Activated CD4-positive, alpha-beta T cell treated with anti-CD3 and anti-CD28 coated beads, Interleukin-2, amount 10 ng/mL, durations not matched to agents 7 days and 5 days (primary cell): Measurements from ENCODE around the gene UBE2G2. TPM values are rescaled to one million over a fixed set of nuclear protein-coding genes. Genes with fewer than 3 reads are reported as not detected.

ENCODE experiments used
- CTCF ChIA-PET: fragments of 350-600 bp; sonication (Branson Sonifier 250); formaldehyde crosslinking; loops from one replicate; lab custom pipeline; 2021; ENCODE audit warnings: antibody characterized with exemption; lab: Charles Lee
- POLR2A ChIA-PET: fragments of 350-600 bp; sonication (Branson Sonifier 250); formaldehyde crosslinking; loops from one replicate; lab custom pipeline; 2021; ENCODE audit warnings: antibody characterized with exemption; lab: Charles Lee
- DNase-seq: peaks from one replicate; pipeline ENCODE4 v3.0.0-alpha.2; 2020
- H3K27ac Mint-ChIP-seq: one replicate; pipeline ENCODE4 v1.8.0; 2021; ENCODE audit warnings: mild to moderate bottlenecking, moderate library complexity, mixed read lengths
- H3K27me3 Mint-ChIP-seq: one replicate; pipeline ENCODE4 v1.8.0; 2021; ENCODE audit warnings: mixed read lengths
- H3K36me3 Mint-ChIP-seq: one replicate; pipeline ENCODE4 v1.8.0; 2021; ENCODE audit warnings: low read depth, mixed read lengths
- H3K4me1 Mint-ChIP-seq: one replicate; pipeline ENCODE4 v1.8.0; 2021; ENCODE audit warnings: mixed read lengths
- H3K4me3 Mint-ChIP-seq: one replicate; pipeline ENCODE4 v1.8.0; 2021; ENCODE audit warnings: mild to moderate bottlenecking, moderate library complexity, mixed read lengths
- H3K9me3 Mint-ChIP-seq: one replicate; pipeline ENCODE4 v1.8.0; 2021; ENCODE audit warnings: mixed read lengths
- total RNA-seq, 2 experiments: library from RNA; stranded (reverse); gene quantifications; one replicate each; pipeline ENCODE4 v1.2.3, GENCODE V29; 2021

The UBE2G2 gene
- total RNA-seq, 2 experiments from 2014 or later: 95.8 to 103 TPM

- ChIA-PET CTCF (no interaction called here), POLR2A (no interaction called here)
- Mint-ChIP-seq H3K27me3 (peaks cover 3% of the 10 kb centered on the region), H3K4me3 (no peak overlapping the region), H3K4me1 (no peaks in the 10 kb centered on the region), H3K9me3 (no peaks in the 10 kb centered on the region), H3K36me3 (no peaks in the 10 kb centered on the region), H3K27ac (no peak overlapping the region)
- DNase-seq: no peak
Measured at GRCh38 chr21:44751799-44752636, 49.6 kb downstream of the UBE2G2 start.

GRCh38 chr21:44751186-44751798, 50.3 kb downstream of the UBE2G2 start:
- H3K4me1 Mint-ChIP-seq: no peaks in the 10 kb centered on the region
- no peaks in the 10 kb centered on the region for H3K9me3 Mint-ChIP-seq
- no peaks in the 10 kb centered on the region for H3K36me3 Mint-ChIP-seq
- H3K27me3 Mint-ChIP-seq: peaks cover 3% of the 10 kb centered on the region
- H3K27ac Mint-ChIP-seq: no peak overlapping the region
- ChIA-PET CTCF (no interaction called here), POLR2A (no interaction called here)
- no peak for DNase-seq
- no peak overlapping the region for H3K4me3 Mint-ChIP-seq

GRCh38 chr21:44750675-44751025, 51.0 kb downstream of the UBE2G2 start:
- CTCF ChIA-PET: no interaction called here
- Mint-ChIP-seq H3K4me3 (no peak overlapping the region), H3K27ac (no peak overlapping the region), H3K9me3 (no peaks in the 10 kb centered on the region), H3K27me3 (peaks cover 3% of the 10 kb centered on the region), H3K36me3 (no peaks in the 10 kb centered on the region), H3K4me1 (no peaks in the 10 kb centered on the region)
- DNase-seq: no peak
- POLR2A ChIA-PET: no interaction called here

DNA sequence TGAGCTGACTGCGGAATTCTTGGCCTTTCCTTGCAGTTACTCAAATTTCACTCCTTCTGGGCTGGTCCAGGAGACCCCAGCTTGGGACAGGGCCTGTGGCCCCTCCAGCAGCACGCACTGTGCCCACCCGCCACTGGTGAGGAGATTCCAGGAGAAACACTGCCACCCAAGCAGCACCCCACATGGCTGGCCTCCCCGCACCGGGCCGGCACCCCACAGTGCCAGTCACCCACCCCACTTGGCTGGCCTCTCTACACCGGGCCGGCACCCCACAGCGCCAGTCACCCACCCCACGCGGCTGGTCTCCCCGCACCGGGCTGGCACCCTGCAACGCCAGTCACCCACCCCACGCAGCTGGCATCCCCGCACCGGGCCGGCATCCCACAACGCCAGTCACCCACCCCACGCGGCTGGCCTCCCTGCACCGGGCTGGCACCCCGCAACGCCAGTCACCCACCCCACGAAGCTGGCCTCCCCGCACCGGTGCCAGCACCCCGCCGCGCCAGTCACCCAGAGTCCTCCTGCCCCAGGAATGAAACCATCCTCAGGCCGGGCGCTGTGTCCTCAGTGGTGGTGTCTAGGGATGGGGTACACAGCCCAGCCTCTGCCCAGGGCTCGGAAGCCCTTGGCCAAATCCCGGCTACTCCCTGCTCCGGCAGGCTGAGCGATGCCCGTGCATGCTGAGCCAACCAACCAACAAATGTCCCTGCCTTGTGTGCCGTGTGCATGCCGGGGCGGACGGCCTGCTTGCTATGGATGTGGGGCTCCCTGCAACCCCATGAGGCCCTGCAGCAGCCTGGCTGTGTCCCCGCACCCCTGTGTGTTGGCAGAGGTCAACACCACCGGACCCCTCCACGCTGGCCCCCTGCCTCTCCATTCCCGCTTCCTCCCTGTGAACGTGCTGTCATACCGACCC, 51.6 kb downstream of the UBE2G2 start:
- CTCF ChIA-PET: no interaction called here

GRCh38 chr21:44749116-44749758, 52.4 kb downstream of the UBE2G2 start:
- Mint-ChIP-seq H3K27me3 (peaks cover 4% of the 10 kb centered on the region), H3K36me3 (no peaks in the 10 kb centered on the region), H3K4me1 (no peaks in the 10 kb centered on the region), H3K27ac (no peak overlapping the region), H3K9me3 (no peaks in the 10 kb centered on the region), H3K4me3 (no peak overlapping the region)
- no peak for DNase-seq
- ChIA-PET POLR2A (no interaction called here), CTCF (no interaction called here)

More for the DNA sequence above, 51.6 kb downstream of the UBE2G2 start:
- Mint-ChIP-seq H3K4me1 (no peaks in the 10 kb centered on the region), H3K27ac (no peak overlapping the region), H3K27me3 (peaks cover 3% of the 10 kb centered on the region), H3K9me3 (no peaks in the 10 kb centered on the region), H3K36me3 (no peaks in the 10 kb centered on the region), H3K4me3 (no peak overlapping the region)
- POLR2A ChIA-PET: no interaction called here
- no peak for DNase-seq

DNA sequence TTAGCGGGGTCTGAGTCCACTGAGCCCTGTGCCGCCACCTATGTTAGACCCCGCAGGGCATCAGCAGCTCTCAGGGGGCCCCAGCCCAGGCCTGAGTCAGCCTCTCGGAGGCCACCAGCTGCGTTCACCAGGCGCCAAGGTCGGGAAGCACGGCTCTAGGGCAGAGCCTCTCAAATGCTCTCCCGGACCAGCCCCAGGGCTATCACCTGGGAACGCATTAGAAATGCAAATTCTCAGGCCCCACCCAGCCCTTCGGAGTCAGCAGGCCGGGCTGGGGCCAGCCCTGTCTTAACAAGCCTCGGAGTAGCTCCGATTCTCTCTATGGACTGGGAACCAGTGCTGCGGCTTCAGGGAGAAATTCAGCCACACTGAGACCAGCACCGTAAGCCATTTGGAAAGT, 53.0 kb downstream of the UBE2G2 start:
- no peak overlapping the region for H3K27ac Mint-ChIP-seq
- H3K36me3 Mint-ChIP-seq: no peaks in the 10 kb centered on the region
- CTCF ChIA-PET: no interaction called here

GRCh38 chr21:44742418-44743153, 59.0 kb downstream of the UBE2G2 start:
- CTCF ChIA-PET: interaction anchor here (0.6 to 1.2 kb wide), 6 partner anchors 17 to 255 kb away, joined by 3 to 5 read pairs (median 3); no protein-coding TSS in a partner anchor
- H3K9me3 Mint-ChIP-seq: peaks cover 7% of the 10 kb centered on the region
- DNase-seq: no peak
- no peak overlapping the region for H3K27ac Mint-ChIP-seq
- POLR2A ChIA-PET: no interaction called here
- no peaks in the 10 kb centered on the region for H3K36me3 Mint-ChIP-seq
- H3K27me3 Mint-ChIP-seq: peaks cover 8% of the 10 kb centered on the region
- H3K4me3 Mint-ChIP-seq: no peak overlapping the region
- H3K4me1 Mint-ChIP-seq: no peaks in the 10 kb centered on the region

More for the DNA sequence above, 53.0 kb downstream of the UBE2G2 start:
- Mint-ChIP-seq H3K9me3 (peaks cover under 1% of the 10 kb centered on the region), H3K27me3 (peaks cover 4% of the 10 kb centered on the region), H3K4me3 (no peak overlapping the region), H3K4me1 (no peaks in the 10 kb centered on the region)
- POLR2A ChIA-PET: no interaction called here
- DNase-seq: no peak

- Mint-ChIP-seq H3K4me1 (no peaks in the 10 kb centered on the region), H3K9me3 (peaks cover 7% of the 10 kb centered on the region), H3K27me3 (peaks cover 8% of the 10 kb centered on the region), H3K4me3 (no peak overlapping the region), H3K36me3 (no peaks in the 10 kb centered on the region), H3K27ac (no peak overlapping the region)
- POLR2A ChIA-PET: no interaction called here
- CTCF ChIA-PET: interaction anchor here (0.6 to 1.2 kb wide), 5 partner anchors 17 to 254 kb away, joined by 3 to 5 read pairs (median 3); no protein-coding TSS in a partner anchor
- no peak for DNase-seq
Measured at GRCh38 chr21:44741921-44742320, 59.7 kb downstream of the UBE2G2 start.

GRCh38 chr21:44740742-44741141, 60.9 kb downstream of the UBE2G2 start:
- CTCF ChIA-PET: interaction anchor here (0.6 kb wide), 1 partner anchor 188 kb away, joined by 3 read pairs; no protein-coding TSS in a partner anchor
- Mint-ChIP-seq H3K4me1 (no peaks in the 10 kb centered on the region), H3K27ac (no peak overlapping the region), H3K4me3 (no peak overlapping the region), H3K36me3 (no peaks in the 10 kb centered on the region), H3K9me3 (peaks cover 7% of the 10 kb centered on the region), H3K27me3 (peaks cover 8% of the 10 kb centered on the region)
- POLR2A ChIA-PET: no interaction called here
- no peak for DNase-seq

- peaks cover 7% of the 10 kb centered on the region for H3K9me3 Mint-ChIP-seq
- no peaks in the 10 kb centered on the region for H3K36me3 Mint-ChIP-seq
- no peak overlapping the region for H3K27ac Mint-ChIP-seq
- no peaks in the 10 kb centered on the region for H3K4me1 Mint-ChIP-seq
- DNase-seq: no peak
- H3K4me3 Mint-ChIP-seq: no peak overlapping the region
- peaks cover 7% of the 10 kb centered on the region for H3K27me3 Mint-ChIP-seq
- ChIA-PET POLR2A (interaction anchor here (0.6 kb wide), 1 partner anchor 56 kb away, joined by 3 read pairs; no protein-coding TSS in a partner anchor), CTCF (interaction anchor here (0.6 to 1.2 kb wide), 2 partner anchors 54 to 448 kb away, joined by 3 read pairs; no protein-coding TSS in a partner anchor)
Measured at GRCh38 chr21:44739316-44739715, 62.3 kb downstream of the UBE2G2 start.

- Mint-ChIP-seq H3K9me3 (peaks cover 6% of the 10 kb centered on the region), H3K4me3 (no peak overlapping the region), H3K27me3 (peaks cover 7% of the 10 kb centered on the region), H3K4me1 (no peaks in the 10 kb centered on the region), H3K27ac (no peak overlapping the region), H3K36me3 (no peaks in the 10 kb centered on the region)
- CTCF ChIA-PET: interaction anchor here (0.6 kb wide), 1 partner anchor 1732 kb away, joined by 4 read pairs; no protein-coding TSS in a partner anchor
- POLR2A ChIA-PET: no interaction called here
- no peak for DNase-seq
Measured at GRCh38 chr21:44738621-44739020, 63.0 kb downstream of the UBE2G2 start.
